Pancreas (tissue), 10 donors: ENCODE measurements around the gene TNFRSF12A. TPM values are rescaled to one million over a fixed set of nuclear protein-coding genes. Genes with fewer than 3 reads are reported as not detected.

Experiments
- ATAC-seq, 4 donors: fragments of 200-7000 bp; cut with Tn5 transposase; one replicate each; pipeline versions ENCODE4 v1.8.0 to v1.9.1; 2020; ENCODE audit warnings: mild to moderate bottlenecking in 4 of 4, moderate library complexity in 4 of 4
- DNase-seq, 6 donors: peaks; one replicate each; pipeline ENCODE4 v3.0.0-alpha.2; 2020
- FAIRE-seq: peaks from 2 replicates; lab custom pipeline; 2012; peaks lifted over from hg19 to GRCh38; lab: Jason Lieb, UNC
- H3K27ac ChIP-seq, 4 donors: fragments of 200-600 bp; sonication (generic); 1 replicate in 3 of 4; 2 replicates in 1 of 4; pipeline versions ENCODE4 v1.5.0 to v1.8.0; 2020
- H3K27me3 ChIP-seq, 4 donors: fragments of 200-600 bp; one replicate each; pipeline ENCODE4 v1.8.0; 2021
- H3K36me3 ChIP-seq, 3 donors: fragments of 200-600 bp; sonication (generic) in 1 of 3; one replicate each; pipeline versions ENCODE4 v1.5.0 to v1.8.0; 2020 to 2021
- H3K4me1 ChIP-seq, 3 donors: fragments of 200-600 bp; one replicate each; pipeline ENCODE4 v1.8.0; 2021
- H3K4me3 ChIP-seq, 4 donors: fragments of 200-600 bp; sonication (generic) in 2 of 4; one replicate each; pipeline versions ENCODE4 v1.5.0 to v1.8.0; 2020 to 2021
- H3K9me3 ChIP-seq, 4 donors: fragments of 200-600 bp; one replicate each; pipeline ENCODE4 v1.8.0; 2021
- WGBS, 2 donors: extraction: QIAGEN DNeasy Blood & Tissue Kit; methylation state at CpG; one replicate each; pipeline ENCODE4 v1.1.7; 2013; 5-methylcytosine and 5-hydroxymethylcytosine counted together
- intact Hi-C, 3 donors: fragments of 100-400 bp; cut with DNase I; formaldehyde crosslinking; loops; one replicate each; pipeline versions ENCODE4 v1.11.1 to v1.14.2; 2022
- polyA plus RNA-seq, 2 donors: library from polyadenylated mRNA; stranded (reverse); fragments of 200-250 nt; gene quantifications; one replicate each; pipeline ENCODE4 v1.2.3, GENCODE V29; 2013
- total RNA-seq, 6 donors: library from RNA; stranded (reverse); fragmentation: NEBNext Ultra II Directional in 4 of 6; extraction: Animal tissue kit (Norgen Biotek cat#: 25700) in 4 of 6; gene quantifications; one replicate each; pipeline versions ENCODE4 v1.2.1 to v1.2.4, GENCODE V29; 2021 to 2023
- TF ChIP-seq, protein P1 (sequence below), 4 donors: fragments of 200-600 bp; sonication (generic) in 3 of 4; IDR thresholded peaks; one replicate each; pipeline versions ENCODE4 v1.5.0 to v1.8.0; 2021; ENCODE audit warnings: antibody characterized with exemption in 4 of 4
- donor health status: healthy with polysubstance abuse.
- donor health status: DM: no; HTN: no; CAD: no; lungs with moderate emphysema.
- donor health status: DM: no; HTN: no; CAD: no.
- donor health status: control.
- donor health status: control.
- donor health status: Bipolar disorder and iron deficiency.
- donor health status: DM: yes; HTN: yes; CAD: no.
- donor health status: DM: no; HTN: no; CAD: no.
- donor health status: DM: no; HTN: no; CAD: no.
- donor health status: DM: yes; HTN: yes; CAD: no.

The TNFRSF12A gene
- total and polyA plus RNA-seq, 8 donors = 26.8 to 185 (median 77.4) TPM

DNA sequence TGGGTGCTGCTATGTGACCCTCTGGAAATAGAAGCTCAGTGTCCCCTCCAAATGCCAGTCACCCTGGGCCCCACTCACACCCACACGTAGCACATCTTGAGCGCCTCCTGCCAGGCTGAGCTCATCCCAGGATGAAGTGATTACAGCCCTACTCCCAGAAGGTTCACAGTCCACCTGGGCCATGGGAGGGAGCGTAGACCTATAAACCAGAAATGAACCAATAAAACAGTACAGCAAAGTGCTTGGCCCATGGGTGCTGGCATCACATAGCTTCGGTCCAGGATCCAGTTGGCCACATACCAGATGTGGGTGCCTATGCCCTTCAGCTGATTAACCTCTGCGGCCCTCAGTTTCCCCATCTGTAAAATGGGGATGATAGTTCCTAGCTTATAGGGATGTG lies 18.7 kb downstream of the TNFRSF12A start:
- Histone ChIP-seq H3K4me1 (peaks cover 0 to 14% (median 5%) of the 10 kb centered on the region in 3 donors), H3K27ac (no peak overlapping the region), H3K36me3 (no peaks in the 10 kb centered on the region), H3K9me3 (no peaks in the 10 kb centered on the region), H3K4me3 (no peak overlapping the region), H3K27me3 (peaks cover 0 to under 1% (median 0%) of the 10 kb centered on the region in 4 donors)
- no peak for DNase-seq
- ATAC-seq = no peak
- FAIRE-seq = no peak
- intact Hi-C loops = no loop called here
- 88 to 92% methylated on average over 5 of the region's 5 CpGs for WGBS, 2 donors
- TF ChIP-seq, protein P1, sequence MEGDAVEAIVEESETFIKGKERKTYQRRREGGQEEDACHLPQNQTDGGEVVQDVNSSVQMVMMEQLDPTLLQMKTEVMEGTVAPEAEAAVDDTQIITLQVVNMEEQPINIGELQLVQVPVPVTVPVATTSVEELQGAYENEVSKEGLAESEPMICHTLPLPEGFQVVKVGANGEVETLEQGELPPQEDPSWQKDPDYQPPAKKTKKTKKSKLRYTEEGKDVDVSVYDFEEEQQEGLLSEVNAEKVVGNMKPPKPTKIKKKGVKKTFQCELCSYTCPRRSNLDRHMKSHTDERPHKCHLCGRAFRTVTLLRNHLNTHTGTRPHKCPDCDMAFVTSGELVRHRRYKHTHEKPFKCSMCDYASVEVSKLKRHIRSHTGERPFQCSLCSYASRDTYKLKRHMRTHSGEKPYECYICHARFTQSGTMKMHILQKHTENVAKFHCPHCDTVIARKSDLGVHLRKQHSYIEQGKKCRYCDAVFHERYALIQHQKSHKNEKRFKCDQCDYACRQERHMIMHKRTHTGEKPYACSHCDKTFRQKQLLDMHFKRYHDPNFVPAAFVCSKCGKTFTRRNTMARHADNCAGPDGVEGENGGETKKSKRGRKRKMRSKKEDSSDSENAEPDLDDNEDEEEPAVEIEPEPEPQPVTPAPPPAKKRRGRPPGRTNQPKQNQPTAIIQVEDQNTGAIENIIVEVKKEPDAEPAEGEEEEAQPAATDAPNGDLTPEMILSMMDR (IDR thresholded peaks at IDR 0.05) = no peak

DNA sequence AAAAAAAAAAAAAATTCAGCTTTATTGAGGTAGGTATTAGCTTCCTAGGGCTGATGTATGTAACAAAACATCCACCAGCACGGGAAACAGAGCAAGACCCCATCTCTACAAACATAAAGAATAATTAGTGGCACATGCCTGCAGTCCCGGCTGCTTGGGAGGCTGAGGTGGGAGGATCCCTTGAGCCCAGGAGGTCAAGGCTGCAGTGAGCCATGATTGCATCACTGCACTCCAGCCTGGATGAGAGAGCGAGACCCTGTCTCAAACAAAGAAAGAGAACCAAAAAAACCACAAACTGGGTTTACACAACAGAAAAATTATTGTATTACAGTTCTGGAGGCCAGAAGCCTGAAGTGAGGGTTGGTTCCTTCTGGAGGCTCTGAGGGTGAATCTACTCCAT lies 22.2 kb downstream of the TNFRSF12A start:
- intact Hi-C loops = no loop called here
- ATAC-seq (no peak), DNase-seq (no peak), FAIRE-seq (no peak)
- H3K9me3 ChIP-seq = no peaks in the 10 kb centered on the region
- no peak overlapping the region for H3K27ac ChIP-seq
- no peak overlapping the region for H3K4me3 ChIP-seq
- TF ChIP-seq, protein P1 (IDR thresholded peaks at IDR 0.05) = no peak
- WGBS, 2 donors = 91 to 93% methylated on average over 3 of the region's 3 CpGs
- H3K36me3 ChIP-seq = no peaks in the 10 kb centered on the region
- H3K4me1 ChIP-seq = peaks cover 0 to 20% (median 20%) of the 10 kb centered on the region in 3 donors
- H3K27me3 ChIP-seq = peaks cover 0 to 28% (median 0%) of the 10 kb centered on the region in 4 donors

DNA sequence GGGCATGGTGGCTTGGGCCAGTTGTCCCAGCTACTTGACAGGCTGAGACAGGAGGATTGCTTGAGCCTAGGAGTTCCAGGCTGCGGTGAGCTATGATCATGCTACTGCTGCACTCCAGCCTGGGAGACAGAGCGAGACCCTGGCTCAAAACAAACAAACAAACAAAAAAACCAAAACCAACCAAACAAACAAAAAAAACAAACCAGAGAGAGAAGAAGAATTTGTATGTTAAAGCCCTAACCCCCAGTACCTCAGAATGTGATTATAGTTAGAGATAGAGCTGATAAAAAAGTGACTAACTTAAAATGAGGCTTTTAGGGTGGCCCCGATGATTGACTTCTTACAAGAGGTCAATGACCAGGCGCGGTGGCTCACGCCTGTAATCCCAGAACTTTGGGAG lies 24.5 kb downstream of the TNFRSF12A start:
- no peak for FAIRE-seq
- no peak for ATAC-seq
- TF ChIP-seq, protein P1 (IDR thresholded peaks at IDR 0.05) = no peak
- Histone ChIP-seq H3K4me1 (peaks cover 0 to 15% (median 12%) of the 10 kb centered on the region in 3 donors), H3K9me3 (no peaks in the 10 kb centered on the region), H3K4me3 (no peak overlapping the region), H3K27ac (no peak overlapping the region), H3K27me3 (peaks cover 0 to 30% (median 0%) of the 10 kb centered on the region in 4 donors), H3K36me3 (no peaks in the 10 kb centered on the region)
- intact Hi-C loops = no loop called here
- 89 to 91% methylated on average over 6 of the region's 6 CpGs for WGBS, 2 donors
- no peak for DNase-seq

DNA sequence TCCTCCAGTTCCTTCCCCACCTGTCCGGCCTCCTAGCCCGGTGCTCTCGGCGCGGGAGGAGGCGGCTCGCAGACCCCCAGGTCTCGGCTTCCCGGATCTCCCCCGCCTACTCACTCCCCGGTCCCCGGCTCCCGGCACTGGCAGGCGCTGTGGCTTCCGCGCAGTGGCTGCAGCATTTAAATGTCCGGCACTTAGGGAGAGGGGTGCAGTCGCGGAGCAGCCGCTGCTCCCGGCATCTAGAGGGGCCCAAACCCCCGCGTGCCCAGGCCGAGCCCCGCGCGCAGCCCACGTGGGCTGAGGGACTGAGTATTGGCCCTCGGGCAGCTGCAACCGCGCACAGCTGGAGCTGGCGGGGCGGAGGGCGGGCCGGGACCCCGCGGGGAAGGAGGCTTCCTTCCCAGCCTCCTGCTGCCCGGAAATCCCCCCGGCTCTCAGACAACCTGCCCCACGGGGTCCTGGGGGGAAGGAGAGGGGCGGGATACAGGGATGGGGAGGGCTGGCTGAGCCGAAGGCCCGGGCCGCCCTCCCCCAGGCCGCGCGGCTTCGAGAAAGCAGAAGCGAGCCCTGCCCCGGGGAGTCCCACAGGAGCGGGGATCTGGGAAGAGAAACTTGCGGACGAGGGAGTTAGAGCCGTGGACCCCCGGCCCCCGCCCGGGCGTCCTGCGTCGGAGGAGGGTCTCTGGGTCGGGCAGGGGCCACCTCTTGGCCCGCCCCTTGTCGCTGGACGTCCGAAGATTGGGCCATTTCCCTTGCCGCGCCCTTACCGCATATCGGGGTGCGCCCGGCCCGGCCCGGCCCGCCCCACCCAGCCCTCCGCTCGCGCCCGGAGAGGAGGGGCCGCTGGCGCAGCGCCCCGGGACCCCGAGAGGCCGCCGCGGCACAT lies 25.8 kb downstream of the TNFRSF12A start, which contains the start of gene MMP25:
Gene MMP25 (plus strand): TSS at position 804 of the 883 bp plus-strand sequence. CDS start 357 bp downstream, outside the sequence.
- H3K9me3 ChIP-seq = no peaks in the 10 kb centered on the region
- H3K4me3 ChIP-seq = peak within 1 kb of the TSS; percentile 24 to 56 (median 26)
- peaks cover 0 to 15% (median 12%) of the 10 kb centered on the region in 3 donors for H3K4me1 ChIP-seq
- 1 to 2% methylated on average over 44 to 86 of the region's 86 CpGs for WGBS, 2 donors
- FAIRE-seq = no peak
- H3K27me3 ChIP-seq = peaks cover 0 to 32% (median 0%) of the 10 kb centered on the region in 4 donors
- peak; percentile 30 to 72 (median 54) for ATAC-seq
- TF ChIP-seq, protein P1 (IDR thresholded peaks at IDR 0.05) = no peak
- no peak within 1 kb of the TSS for H3K27ac ChIP-seq
- no peaks in the 10 kb centered on the region for H3K36me3 ChIP-seq
- intact Hi-C loops = no loop called here
- peak in 2 of 6 donors; percentile 74 to 78 for DNase-seq
